ENCODE measurements around the gene ANLN.
"Not testable (repeated sequence)": the region's sequence is repeated elsewhere in the genome, so short reads cannot be mapped to it uniquely, and the experiment has no call there.

ANLN gene

GRCh38 chr7:36381056-36381455, 8.6 kb upstream of the ANLN start:
- DNase-seq: no peak

DNA sequence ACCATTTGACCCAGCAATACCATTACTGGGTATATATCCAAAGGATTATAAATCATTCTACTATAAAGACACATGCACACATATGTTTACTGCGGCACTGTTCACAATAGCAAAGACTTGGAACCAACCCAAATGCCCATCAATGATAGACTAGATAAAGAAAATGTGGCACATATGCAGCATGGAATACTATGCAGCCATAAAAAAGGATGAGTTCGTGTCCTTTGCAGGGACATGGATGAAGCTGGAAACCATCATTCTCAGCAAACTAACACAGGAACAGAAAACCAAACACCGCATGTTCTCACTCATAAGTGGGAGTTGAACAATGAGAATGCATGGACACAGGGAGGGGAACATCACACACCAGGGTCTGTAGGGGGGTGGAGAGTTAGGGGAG, 6.4 kb upstream of the ANLN start:
- DNase-seq: not testable (repeated sequence)

GRCh38 chr7:36385646-36386045, 4.0 kb upstream of the ANLN start:
- DNase-seq: not testable (repeated sequence)

DNA sequence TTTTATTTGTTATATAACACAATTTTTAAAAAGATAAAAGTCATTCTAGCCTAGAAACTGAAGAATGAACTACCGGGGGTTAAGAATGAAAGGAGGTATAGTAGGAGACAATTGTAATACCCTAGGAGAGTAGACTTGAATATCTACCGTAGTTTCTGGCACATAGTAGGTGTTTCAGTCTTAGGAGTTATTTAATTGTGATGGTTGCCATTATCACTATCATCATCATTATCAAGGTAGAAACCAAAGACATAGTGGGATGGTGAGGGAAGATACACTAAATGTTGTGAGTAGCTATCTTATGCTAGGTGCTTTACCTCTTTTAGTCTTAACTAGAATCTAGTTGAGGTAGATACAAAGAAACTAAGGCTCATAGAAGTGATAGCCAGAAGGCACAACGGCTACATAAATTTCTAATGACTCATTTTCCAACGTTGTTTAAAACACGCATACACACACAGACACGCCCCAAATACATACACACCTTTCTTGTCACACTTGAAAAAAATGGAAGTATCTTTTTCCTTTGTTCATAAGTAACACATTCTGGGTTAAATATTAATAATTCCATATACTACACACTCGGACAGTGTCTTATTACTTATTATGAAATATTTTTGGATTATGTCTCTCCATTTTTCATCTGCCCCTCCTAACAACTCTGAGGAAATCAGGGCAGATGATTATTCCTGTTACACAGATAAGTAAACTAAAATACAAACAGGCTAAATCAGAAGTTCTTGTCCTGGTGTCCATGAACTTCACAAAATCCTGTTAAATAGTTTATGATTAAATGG, 2.0 kb upstream of the ANLN start:
- no peak for DNase-seq

DNA sequence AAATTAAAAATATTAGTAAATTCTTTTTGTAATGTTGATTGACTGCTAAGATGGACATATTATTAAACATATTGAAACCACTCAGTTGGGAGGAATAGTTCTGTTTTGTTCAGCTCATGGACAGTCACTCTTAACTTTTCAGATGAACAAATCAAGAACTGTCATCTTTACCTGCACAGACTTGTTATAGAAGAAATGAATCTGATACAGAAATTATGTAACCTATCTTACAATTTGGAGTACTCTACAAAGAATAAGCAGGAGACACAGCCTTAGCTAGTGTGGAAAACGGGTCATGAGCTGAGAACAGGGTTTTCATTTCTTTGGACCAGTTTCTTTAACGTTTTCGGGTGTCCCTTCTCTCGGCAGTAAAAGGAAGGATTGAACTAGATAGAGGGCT, 1.2 kb upstream of the ANLN start:
- DNase-seq: no peak

DNA sequence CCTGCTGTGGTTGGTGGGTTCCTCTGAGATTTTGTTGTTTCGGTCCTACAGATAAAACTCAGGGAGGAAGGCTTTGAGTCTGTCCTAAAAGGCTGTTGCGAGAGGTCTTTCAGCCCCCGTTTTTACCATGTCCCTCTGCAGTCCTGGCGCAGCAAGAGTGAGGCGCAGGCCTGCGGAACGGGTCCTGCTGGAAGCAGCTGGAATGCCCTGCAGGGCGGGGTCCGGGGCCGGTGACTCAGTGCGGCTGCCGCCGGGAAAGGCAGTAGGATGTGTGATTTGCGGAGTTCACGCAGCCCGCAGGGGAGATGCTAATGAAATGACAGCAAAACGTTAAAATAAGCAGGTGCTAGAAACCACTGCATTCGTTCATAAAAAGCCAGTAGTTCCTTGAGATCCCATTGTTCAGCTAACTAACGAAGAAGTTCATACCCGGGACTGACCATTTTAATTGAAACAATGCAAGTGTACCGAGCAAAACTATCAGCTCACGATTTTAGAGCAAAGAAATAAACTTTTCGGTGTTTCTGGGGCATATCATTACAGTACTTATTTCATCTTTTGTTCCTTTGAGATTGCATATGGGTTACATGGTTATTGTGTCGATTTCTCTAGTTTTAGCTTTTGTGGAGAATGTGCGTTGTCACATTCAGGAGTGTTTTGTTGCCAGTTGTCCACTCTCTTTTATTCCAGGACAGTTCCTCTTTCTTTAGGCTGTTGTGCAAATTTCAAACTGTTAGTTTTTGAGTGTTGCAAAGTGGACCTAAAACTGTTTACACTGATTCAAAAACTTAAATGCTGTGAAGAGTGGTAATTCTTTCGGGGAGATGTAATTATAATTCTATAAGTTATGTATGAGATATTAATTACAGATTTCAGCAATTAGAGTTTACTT, 783 bp downstream of the ANLN start:
- peak; percentile 86 for DNase-seq

DNA sequence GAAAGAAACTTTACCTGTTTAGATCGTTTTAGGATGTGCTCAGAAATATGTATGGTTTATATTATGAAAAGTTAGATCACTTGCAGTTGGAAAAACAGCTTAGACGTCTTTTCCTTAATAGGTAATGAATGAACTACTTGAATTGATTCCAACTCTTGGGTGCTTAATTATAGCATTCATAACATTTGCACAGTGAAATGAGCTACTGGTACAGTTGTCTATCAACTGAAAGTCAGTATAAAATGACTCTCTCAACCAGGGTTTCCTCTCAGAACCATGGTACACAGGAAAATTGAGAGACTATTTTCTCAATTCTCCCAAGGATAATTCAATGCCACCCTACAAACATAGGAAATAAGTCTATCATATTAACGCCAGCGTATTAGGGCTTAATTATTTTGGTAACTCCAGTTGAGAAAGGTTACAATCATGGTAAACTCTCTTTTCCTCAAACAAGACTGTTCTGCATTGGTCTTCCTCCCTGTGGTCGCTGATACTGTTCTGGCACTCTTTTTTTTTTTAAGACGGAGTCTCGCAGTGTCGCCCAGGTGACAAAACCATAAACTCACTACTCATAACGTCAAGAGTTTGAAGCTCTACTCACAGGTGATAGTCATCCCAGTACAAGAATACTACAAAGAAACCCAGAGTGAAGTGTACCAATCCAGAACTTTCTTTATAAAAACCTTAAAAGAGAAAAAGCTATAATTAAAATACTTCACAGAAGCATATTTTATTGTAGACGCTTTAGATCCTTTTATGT, 2.0 kb downstream of the ANLN start:
- no peak for DNase-seq

DNA sequence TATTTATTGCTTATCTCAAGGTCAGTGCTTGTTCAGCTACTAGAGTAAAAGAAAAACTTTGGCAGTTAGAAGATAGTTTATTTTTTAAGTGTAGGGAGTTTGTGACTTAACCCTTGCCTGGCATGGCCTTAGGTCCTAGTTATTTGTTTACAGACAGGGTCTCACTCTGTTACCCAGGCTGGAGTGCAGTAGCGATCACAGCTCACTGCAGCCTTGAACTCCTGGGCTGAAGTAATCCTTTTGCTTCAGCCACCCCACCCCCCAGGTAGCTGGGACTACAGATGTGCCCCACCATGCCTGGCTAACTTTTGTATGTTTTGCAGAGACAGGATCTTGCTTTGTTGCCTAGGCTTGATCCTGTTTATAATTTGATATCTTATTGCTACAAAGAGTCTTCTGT, 4.2 kb downstream of the ANLN start:
- DNase-seq: no peak

DNA sequence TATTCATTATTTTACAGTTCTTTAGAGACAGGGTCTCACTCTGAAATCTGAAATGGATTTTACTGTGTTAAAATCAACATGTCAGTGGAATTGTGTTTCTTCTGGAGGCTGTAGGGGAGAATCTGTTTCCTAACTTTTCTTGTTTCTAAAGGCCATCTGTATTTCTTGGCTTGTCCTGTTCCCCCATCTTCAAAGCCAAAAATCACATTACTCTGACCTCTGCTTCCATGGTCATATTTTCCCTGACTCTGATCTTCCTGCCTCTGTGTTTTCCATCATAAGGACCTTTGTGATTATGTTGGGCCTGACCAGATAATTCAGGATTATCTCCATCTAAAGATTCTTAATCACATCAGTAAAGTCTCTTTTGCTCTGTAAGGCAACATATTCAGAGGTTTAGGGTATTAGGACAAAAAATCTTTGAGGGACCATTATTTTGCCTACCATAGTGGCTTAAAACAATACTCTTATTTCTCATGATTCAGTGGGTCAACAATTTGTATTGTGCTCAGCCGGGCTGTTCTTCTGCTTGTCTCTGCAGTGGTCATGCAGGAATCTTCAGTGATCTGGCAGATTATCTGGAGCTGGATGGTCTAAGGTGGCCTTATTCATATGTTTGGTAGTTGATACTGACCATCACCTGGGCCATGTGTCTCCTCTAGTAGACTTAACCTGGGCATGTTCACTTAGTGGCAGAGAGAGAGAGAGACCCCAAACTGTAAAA, 5.7 kb downstream of the ANLN start:
- DNase-seq: no peak

GRCh38 chr7:36396150-36396549, 6.5 kb downstream of the ANLN start:
- peak; percentile 12 for DNase-seq

DNA sequence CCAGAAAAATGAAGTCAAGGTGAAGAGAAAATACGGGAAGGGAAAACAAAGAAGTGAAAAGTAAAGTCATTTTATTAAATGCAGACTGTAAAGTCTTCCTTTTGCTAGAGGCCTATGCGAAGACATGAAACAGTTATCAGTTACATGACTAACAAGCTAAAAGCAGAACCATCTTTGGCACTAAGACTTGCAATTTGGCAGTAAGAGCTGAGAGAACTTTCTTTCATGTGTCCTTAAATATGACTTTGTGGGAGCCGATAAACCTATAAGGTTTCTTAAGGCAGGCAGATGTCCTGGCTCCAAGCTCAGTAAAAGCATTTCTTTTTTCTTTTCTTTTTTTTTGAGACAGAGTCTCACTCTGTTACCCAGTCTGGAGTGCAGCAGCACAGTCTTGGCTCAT, 10.4 kb downstream of the ANLN start:
- DNase-seq: no peak

DNA sequence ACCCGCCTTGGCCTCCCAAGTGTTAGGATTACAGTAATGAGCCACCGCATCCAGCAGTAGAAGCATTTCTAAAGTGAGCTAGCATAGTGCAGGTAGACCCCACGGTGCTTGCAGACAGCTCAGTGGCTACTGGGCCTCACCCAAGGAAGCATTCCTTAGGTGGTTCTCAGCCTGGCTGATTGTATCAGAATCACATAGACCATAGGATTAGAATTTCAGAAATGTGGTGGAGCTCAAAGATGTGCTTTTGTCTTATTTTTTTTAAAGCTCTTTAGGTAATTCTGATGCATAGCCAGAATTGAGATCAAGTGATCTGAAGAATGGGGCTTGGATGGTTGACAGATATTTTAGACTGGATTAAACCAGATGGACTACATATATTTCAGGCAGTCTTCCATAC, 10.9 kb downstream of the ANLN start:
- no peak for DNase-seq

- no peak for DNase-seq
Observed at GRCh38 chr7:36403452-36403851, 13.8 kb downstream of the ANLN start.

DNA sequence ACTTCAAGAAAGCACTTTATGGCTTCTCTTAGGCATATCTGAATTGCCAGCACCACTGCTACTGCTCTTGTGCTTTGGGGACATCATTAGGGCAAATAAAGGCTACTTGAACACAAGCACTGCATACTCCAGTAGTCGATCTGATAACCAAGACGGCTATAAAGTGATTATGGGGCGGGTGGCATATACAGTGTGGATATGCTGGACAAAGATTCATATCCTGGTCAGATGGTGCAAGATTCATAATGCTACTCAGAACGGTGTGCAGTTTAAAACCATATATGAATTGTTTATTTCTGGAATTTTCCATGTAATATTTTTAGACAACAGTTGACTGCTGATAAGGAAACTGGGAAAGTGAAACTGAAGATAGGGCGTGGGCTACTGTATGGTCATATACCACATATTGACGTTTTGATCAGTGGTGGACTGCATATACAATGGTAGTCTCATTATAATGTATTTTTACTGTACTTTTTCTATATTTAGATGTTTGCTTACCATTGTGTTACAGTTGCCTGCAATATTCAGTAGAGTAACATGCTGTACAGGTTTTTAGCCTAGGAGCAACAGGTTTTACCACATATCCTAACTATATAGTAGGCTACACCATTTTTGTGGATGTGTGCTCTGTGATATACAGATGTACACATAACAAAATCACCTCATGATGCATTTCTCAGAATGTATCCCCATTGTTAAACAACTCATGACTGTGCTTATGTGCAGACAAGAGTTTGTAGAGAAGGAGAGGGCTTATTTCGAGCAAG, 15.2 kb downstream of the ANLN start:
- no peak for DNase-seq

DNA sequence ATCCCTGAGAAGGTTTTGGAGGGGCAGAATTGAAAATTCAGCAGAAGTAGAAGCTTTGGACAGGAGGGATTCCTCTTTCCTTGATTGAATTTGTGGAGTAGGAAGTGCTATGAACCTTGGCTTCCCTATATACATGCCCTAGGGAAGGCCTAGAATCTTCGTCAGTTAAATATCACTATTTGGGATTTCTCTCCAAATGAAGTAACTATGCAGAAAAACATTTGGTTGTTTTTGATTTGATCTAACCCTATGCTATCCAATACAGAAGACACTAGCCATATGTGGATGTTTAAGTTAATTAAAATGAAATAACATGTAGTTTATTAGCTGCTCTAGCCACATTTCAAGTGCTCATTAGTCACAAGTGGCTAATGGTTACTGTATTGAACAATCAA, 15.7 kb downstream of the ANLN start:
- no peak for DNase-seq

DNA sequence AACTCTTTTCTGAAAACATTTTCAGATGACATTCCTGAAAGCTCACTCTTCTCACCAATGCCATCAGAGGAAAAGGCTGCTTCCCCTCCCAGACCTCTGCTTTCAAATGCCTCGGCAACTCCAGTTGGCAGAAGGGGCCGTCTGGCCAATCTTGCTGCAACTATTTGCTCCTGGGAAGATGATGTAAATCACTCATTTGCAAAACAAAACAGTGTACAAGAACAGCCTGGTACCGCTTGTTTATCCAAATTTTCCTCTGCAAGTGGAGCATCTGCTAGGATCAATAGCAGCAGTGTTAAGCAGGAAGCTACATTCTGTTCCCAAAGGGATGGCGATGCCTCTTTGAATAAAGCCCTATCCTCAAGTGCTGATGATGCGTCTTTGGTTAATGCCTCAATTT, 16.5 kb downstream of the ANLN start:
- DNase-seq: no peak

GRCh38 chr7:36407636-36408550, 18.2 kb downstream of the ANLN start:
- no peak for DNase-seq

DNA sequence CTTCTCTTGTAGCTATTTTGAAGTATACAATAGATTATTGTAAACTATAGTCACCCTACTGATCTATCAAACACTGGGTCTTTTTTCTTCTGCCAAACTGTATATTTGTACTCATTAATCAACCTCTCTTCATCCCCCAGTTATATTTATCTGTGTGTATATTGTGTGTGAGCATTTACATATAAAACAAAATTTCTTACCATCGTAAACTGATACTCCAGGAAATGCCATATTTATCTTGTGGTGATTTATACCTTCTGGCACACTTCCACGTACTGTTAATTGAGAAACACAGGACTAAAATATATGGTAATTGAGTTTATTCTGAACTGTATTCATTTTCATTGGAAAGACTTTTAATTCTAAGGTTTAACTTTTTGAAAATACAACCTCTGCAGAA, 18.9 kb downstream of the ANLN start:
- DNase-seq: no peak

DNA sequence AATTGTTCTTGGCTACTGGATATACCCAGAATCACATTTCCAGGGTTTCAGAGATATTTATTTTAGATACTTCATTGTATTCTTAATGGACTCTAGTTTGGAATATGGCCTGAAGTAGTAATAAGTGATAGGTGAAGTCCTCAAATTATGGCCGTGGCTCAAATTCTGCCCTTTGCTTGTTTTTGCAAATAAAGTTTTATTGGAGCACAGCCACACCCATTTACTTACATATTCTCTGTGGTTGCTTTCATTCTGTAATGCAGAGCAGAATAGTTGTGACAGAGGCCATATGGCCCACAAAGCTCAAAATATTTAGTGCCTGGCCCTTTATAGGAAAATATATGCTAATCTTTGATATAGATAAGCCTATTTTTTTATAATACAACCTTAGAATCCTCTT, 19.5 kb downstream of the ANLN start:
- no peak for DNase-seq

GRCh38 chr7:36415144-36415543, 25.5 kb downstream of the ANLN start:
- DNase-seq: no peak

DNA sequence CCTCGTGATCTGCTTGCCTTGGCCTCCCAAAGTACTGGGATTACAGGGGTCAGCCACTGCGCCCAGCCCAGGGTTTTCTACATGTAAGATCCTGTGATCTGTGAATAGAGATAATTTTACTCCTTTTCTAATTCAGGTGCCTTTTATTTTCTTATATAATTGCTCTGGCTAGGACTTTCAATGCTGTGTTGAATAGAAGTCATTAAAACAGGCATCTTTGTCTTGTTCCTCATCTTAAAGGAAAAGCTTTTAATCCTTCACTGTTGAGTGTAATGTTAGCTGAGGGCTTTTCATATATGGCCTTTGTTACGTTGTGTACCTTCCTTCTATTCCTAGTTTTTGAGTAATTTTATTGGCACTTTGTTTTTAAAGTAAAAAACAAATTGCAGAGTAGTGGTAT, 26.6 kb downstream of the ANLN start:
- DNase-seq: no peak
